GM23338 (cell line): ENCODE measurements around the gene EPHA4. TPM values are rescaled to one million over a fixed set of nuclear protein-coding genes. Genes with fewer than 3 reads are reported as not detected.

Source experiments
- ATAC-seq: fragments of 200-7000 bp; cut with Tn5 transposase; 3 replicates; pipeline ENCODE4 v1.9.1; 2020
- DNase-seq: peaks from one replicate; pipeline ENCODE4 v3.0.0-alpha.2; 2015; ENCODE audit warnings: low spot score
- H2AFZ ChIP-seq: fragments of 200-600 bp; sonication (generic); 2 replicates; pipeline ENCODE4 v1.8.0; 2016; ENCODE audit warnings: antibody characterized with exemption, mild to moderate bottlenecking, moderate library complexity
- H3F3A ChIP-seq: fragments of 200-600 bp; sonication (generic); replicated peaks from 2 replicates; pipeline ENCODE4 v1.8.0; 2017; ENCODE audit warnings: antibody characterized with exemption, mixed run types, low read depth
- H3K27ac ChIP-seq: fragments of 200-600 bp; sonication (generic); 2 replicates; pipeline ENCODE4 v1.6.1; 2016; ENCODE audit warnings: low read depth
- H3K27me3 ChIP-seq: fragments of 200-600 bp; sonication (generic); 2 replicates; pipeline ENCODE4 v1.8.0; 2016; ENCODE audit warnings: mild to moderate bottlenecking, mixed run types, moderate library complexity; ENCODE audit not compliant: insufficient read depth
- H3K36me3 ChIP-seq: fragments of 200-600 bp; sonication (generic); 2 replicates; pipeline ENCODE4 v1.8.0; 2016; ENCODE audit warnings: mild to moderate bottlenecking; ENCODE audit not compliant: insufficient read depth
- H3K4me1 ChIP-seq: fragments of 200-600 bp; sonication (generic); 2 replicates; pipeline ENCODE4 v1.8.0; 2016; ENCODE audit warnings: mild to moderate bottlenecking, moderate library complexity; ENCODE audit not compliant: insufficient read depth
- H3K4me2 ChIP-seq: fragments of 200-600 bp; sonication (generic); 2 replicates; pipeline ENCODE4 v1.7.1; 2017; ENCODE audit warnings: mixed run types
- H3K4me3 ChIP-seq: fragments of 200-600 bp; sonication (generic); 2 replicates; pipeline ENCODE4 v1.6.1; 2016; ENCODE audit warnings: mixed run types
- H3K79me2 ChIP-seq: fragments of 200-600 bp; sonication (generic); replicated peaks from 2 replicates; pipeline ENCODE4 v1.8.0; 2017; ENCODE audit warnings: mild to moderate bottlenecking; ENCODE audit not compliant: insufficient read depth
- H3K9me2 ChIP-seq: fragments of 200-600 bp; sonication (generic); 2 replicates; pipeline ENCODE4 v1.8.0; 2017; ENCODE audit not compliant: insufficient read depth
- H4K20me1 ChIP-seq: fragments of 200-600 bp; sonication (generic); replicated peaks from 2 replicates; pipeline ENCODE4 v1.8.0; 2017; ENCODE audit warnings: mild to moderate bottlenecking; ENCODE audit not compliant: insufficient read depth
- H3K27ac Mint-ChIP-seq: 2 replicates; pipeline ENCODE4 v1.8.0; 2020; ENCODE audit warnings: inconsistent platforms, mild to moderate bottlenecking, moderate library complexity, mixed read lengths
- H3K27me3 Mint-ChIP-seq: 3 replicates; pipeline ENCODE4 v1.8.0; 2022; ENCODE audit warnings: low read depth, mild to moderate bottlenecking, moderate library complexity, mixed read lengths, inconsistent platforms; ENCODE audit not compliant: insufficient read depth, poor library complexity
- H3K36me3 Mint-ChIP-seq: 3 replicates; pipeline ENCODE4 v1.8.0; 2021; ENCODE audit warnings: low read depth, mild to moderate bottlenecking, inconsistent platforms, moderate library complexity, mixed read lengths
- H3K4me1 Mint-ChIP-seq: 3 replicates; pipeline ENCODE4 v1.8.0; 2020; ENCODE audit warnings: mild to moderate bottlenecking, inconsistent platforms, mixed read lengths
- H3K4me3 Mint-ChIP-seq: 3 replicates; pipeline ENCODE4 v1.8.0; 2021; ENCODE audit warnings: moderate library complexity, mild to moderate bottlenecking, inconsistent platforms, mixed read lengths
- H3K9me3 Mint-ChIP-seq: 3 replicates; pipeline ENCODE4 v1.8.0; 2020; ENCODE audit warnings: moderate library complexity, mild to moderate bottlenecking, inconsistent platforms, mixed read lengths
- CREB1 ChIP-seq: fragments of 250-450 bp; sonication (Bioruptor Pico); IDR thresholded peaks from 2 replicates; pipeline ENCODE4 v1.5.0; 2020; ENCODE audit warnings: low read depth, mild to moderate bottlenecking, moderate library complexity
- EZH2phosphoT487 ChIP-seq: fragments of 200-600 bp; sonication (generic); IDR thresholded peaks from one replicate; pipeline ENCODE4 v1.8.1; 2018; ENCODE audit warnings: antibody characterized with exemption; ENCODE audit not compliant: unreplicated experiment
- JUNB ChIP-seq: IDR thresholded peaks from one replicate; pipeline ENCODE4 v1.6.1; 2016; ENCODE audit warnings: antibody characterized with exemption; ENCODE audit not compliant: unreplicated experiment
- NANOG ChIP-seq: IDR thresholded peaks from 2 replicates; pipeline ENCODE4 v1.6.1; 2016; ENCODE audit warnings: antibody characterized with exemption, borderline replicate concordance
- ZNF114 ChIP-seq: fragments of 250-450 bp; sonication (Bioruptor Pico); IDR thresholded peaks from 2 replicates; pipeline ENCODE4 v1.5.0; 2020; ENCODE audit warnings: mild to moderate bottlenecking, moderate library complexity
- ZNF462 ChIP-seq: fragments of 250-450 bp; sonication (Bioruptor Pico); IDR thresholded peaks from 2 replicates; pipeline ENCODE4 v1.5.0; 2020; ENCODE audit warnings: mild to moderate bottlenecking, moderate library complexity
- polyA plus RNA-seq: library from polyadenylated mRNA; unstranded; fragments of >200 nt; fragmentation: Nextera tagmentation; extraction: Ambion mirVana; gene quantifications from 2 replicates; pipeline ENCODE4 v1.2.1, GENCODE V29; 2016
- total RNA-seq: library from RNA; depleted of rRNA; stranded (reverse); fragments of >200 nt; shearing (Covaris generic); gene quantifications from 2 replicates; pipeline ENCODE4 v1.2.3, GENCODE V29; 2014
- TF ChIP-seq, protein P1 (sequence below), 2 experiments: fragments of 200-600 bp in 1 of 2; sonication (generic) in 1 of 2; conservative IDR thresholded peaks; 2 replicates each; pipeline versions ENCODE4 v1.5.1 to v1.6.1; 2016 to 2017; ENCODE audit warnings: antibody characterized with exemption in 2 of 2, low read depth in 2 of 2, mild to moderate bottlenecking in 2 of 2, moderate library complexity in 1 of 2

EPHA4 gene
- total and polyA plus RNA-seq, 2 experiments from 2014 or later, result 4.1 to 6.2 TPM

- TF ChIP-seq, protein P1, sequence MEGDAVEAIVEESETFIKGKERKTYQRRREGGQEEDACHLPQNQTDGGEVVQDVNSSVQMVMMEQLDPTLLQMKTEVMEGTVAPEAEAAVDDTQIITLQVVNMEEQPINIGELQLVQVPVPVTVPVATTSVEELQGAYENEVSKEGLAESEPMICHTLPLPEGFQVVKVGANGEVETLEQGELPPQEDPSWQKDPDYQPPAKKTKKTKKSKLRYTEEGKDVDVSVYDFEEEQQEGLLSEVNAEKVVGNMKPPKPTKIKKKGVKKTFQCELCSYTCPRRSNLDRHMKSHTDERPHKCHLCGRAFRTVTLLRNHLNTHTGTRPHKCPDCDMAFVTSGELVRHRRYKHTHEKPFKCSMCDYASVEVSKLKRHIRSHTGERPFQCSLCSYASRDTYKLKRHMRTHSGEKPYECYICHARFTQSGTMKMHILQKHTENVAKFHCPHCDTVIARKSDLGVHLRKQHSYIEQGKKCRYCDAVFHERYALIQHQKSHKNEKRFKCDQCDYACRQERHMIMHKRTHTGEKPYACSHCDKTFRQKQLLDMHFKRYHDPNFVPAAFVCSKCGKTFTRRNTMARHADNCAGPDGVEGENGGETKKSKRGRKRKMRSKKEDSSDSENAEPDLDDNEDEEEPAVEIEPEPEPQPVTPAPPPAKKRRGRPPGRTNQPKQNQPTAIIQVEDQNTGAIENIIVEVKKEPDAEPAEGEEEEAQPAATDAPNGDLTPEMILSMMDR (conservative IDR thresholded peaks at IDR 0.05; ENCODE audit: low read depth in 2 of 2), result no peak
- TF ChIP-seq JUNB (no peak), ZNF462 (CRISPR knock-in tag) (no peak), NANOG (no peak), ZNF114 (no peak), EZH2phosphoT487 (no peak), CREB1 (CRISPR knock-in tag) (no peak)
- Mint-ChIP-seq H3K9me3 (no peaks in the 10 kb centered on the region), H3K4me1 (peaks cover 25% of the 10 kb centered on the region), H3K27ac (no peak overlapping the region), H3K27me3 (no peaks in the 10 kb centered on the region), H3K4me3 (no peak overlapping the region), H3K36me3 (no peaks in the 10 kb centered on the region)
- no peaks in the 10 kb centered on the region for H3K36me3 ChIP-seq
- H3K4me3 ChIP-seq, result no peak overlapping the region
- no peak overlapping the region for H3K4me2 ChIP-seq
- no peaks in the 10 kb centered on the region for H3K27me3 ChIP-seq
- H3K79me2 ChIP-seq, result no peaks in the 10 kb centered on the region
- H3K27ac ChIP-seq, result no peak overlapping the region
- H4K20me1 ChIP-seq, result no peaks in the 10 kb centered on the region
- no peaks in the 10 kb centered on the region for H3K9me2 ChIP-seq
- H3F3A ChIP-seq, result no peaks in the 10 kb centered on the region
- H3K4me1 ChIP-seq, result peaks cover 2% of the 10 kb centered on the region; the same call in 1 of the 2 replicates
- no peak for ATAC-seq
- DNase-seq, result no peak
- no peak overlapping the region for H2AFZ ChIP-seq
Measured at GRCh38 chr2:221529943-221530652, 42.0 kb downstream of the EPHA4 start.
